Kidney (tissue), 14 donors: ENCODE results near the gene RGS6. TPM values are rescaled to one million over a fixed set of nuclear protein-coding genes. Genes with fewer than 3 reads are reported as not detected.

Experiments used
- DNase-seq, 5 donors: peaks; one replicate each; pipeline ENCODE4 v3.0.0-alpha.2; 2013 to 2020
- FAIRE-seq: peaks from 2 replicates; lab custom pipeline; 2012; peaks lifted over from hg19 to GRCh38; lab: Jason Lieb, UNC
- H3K27ac ChIP-seq, 2 donors: one replicate each; pipeline ENCODE4 v1.7.0; 2013; ENCODE audit warnings: low read depth in 2 of 2, low read length in 2 of 2, inconsistent platforms in 1 of 2
- H3K27me3 ChIP-seq: one replicate; pipeline ENCODE4 v1.7.1; 2013; ENCODE audit warnings: low read length, inconsistent platforms; ENCODE audit not compliant: control insufficient read depth, insufficient read depth
- H3K36me3 ChIP-seq, 3 donors: one replicate each; pipeline versions ENCODE4 v1.7.0 to v1.7.1; 2013; ENCODE audit warnings: low read length in 3 of 3, control low read depth in 1 of 3, inconsistent platforms in 1 of 3; ENCODE audit not compliant: insufficient read depth in 3 of 3, control insufficient read depth in 2 of 3
- H3K4me1 ChIP-seq, 3 donors: one replicate each; pipeline versions ENCODE4 v1.7.0 to v1.7.1; 2013; ENCODE audit warnings: low read length in 3 of 3, inconsistent platforms in 1 of 3, low read depth in 1 of 3; ENCODE audit not compliant: control insufficient read depth in 2 of 3, insufficient read depth in 2 of 3
- H3K4me3 ChIP-seq, 3 donors: one replicate each; pipeline versions ENCODE4 v1.7.0 to v1.8.1; 2013; ENCODE audit warnings: low read length in 3 of 3, control low read depth in 1 of 3, inconsistent platforms in 1 of 3
- H3K9ac ChIP-seq, 3 donors: one replicate each; pipeline versions ENCODE4 v1.7.0 to v1.7.1; 2013; ENCODE audit warnings: low read length in 3 of 3, control low read depth in 1 of 3, inconsistent platforms in 1 of 3
- H3K9me3 ChIP-seq, 3 donors: one replicate each; pipeline versions ENCODE4 v1.7.0 to v1.7.1; 2013; ENCODE audit warnings: low read length in 3 of 3, control low read depth in 1 of 3, inconsistent platforms in 1 of 3; ENCODE audit not compliant: control insufficient read depth in 2 of 3, insufficient read depth in 1 of 3
- intact Hi-C: fragments of 100-400 bp; cut with DNase I; formaldehyde crosslinking; loops from one replicate; pipeline ENCODE4 v1.11.1; 2022
- polyA plus RNA-seq: library from polyadenylated mRNA; stranded (reverse); fragments of 350-450 nt; fragmentation: Illumina TruSeq; extraction: RNeasy Lipid Tissue Mini Kit (QIAGEN cat#74804); gene quantifications from one replicate; pipeline ENCODE4 v1.2.3, GENCODE V29; 2014; ENCODE audit warnings: low read depth, low replicate concordance; ENCODE audit not compliant: insufficient read depth
- total RNA-seq: library from RNA; stranded (reverse); fragmentation: NEBNext Ultra II Directional; extraction: Animal tissue kit (Norgen Biotek cat#: 25700); gene quantifications from one replicate; pipeline ENCODE4 v1.2.1, GENCODE V29; 2021
- TF ChIP-seq, protein P1 (sequence below): IDR thresholded peaks from 3 replicates; pipeline ENCODE4 v1.5.1; 2012; ENCODE audit warnings: mild to moderate bottlenecking, moderate library complexity, borderline replicate concordance; ENCODE audit not compliant: insufficient read depth; ENCODE audit errors: extremely low read depth
- donor health status: control.
- donor health status: control.
- donor health status: control.
- donor health status: control.
- donor health status: control.
- donor health status: DM: yes; HTN: yes; CAD: no.
- donor health status: Normal renal cell carcinoma (clear cell type).

RGS6 gene
- total and polyA plus RNA-seq, 2 donors from 2014 or later: 1.1 to 1.4 TPM

DNA sequence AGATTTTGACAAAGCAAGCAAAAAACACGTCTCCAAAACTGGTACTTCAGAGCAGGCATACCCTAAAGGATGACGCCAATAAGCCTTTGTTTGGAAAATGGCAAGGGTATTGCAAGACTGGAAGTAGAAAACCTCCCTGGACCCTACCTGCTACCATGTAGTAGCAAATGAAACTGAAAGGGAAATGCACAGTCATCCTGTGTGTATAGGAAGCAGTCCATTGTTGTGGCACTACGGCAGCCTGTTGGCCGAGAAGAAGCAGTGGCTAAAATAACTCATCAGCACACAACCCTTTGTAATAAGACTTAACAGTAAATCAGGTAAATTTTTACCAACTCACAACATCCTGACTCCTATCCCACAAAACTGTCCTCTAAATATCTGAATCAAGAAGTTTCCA is 386.4 kb downstream of the RGS6 start:
- TF ChIP-seq, protein P1, sequence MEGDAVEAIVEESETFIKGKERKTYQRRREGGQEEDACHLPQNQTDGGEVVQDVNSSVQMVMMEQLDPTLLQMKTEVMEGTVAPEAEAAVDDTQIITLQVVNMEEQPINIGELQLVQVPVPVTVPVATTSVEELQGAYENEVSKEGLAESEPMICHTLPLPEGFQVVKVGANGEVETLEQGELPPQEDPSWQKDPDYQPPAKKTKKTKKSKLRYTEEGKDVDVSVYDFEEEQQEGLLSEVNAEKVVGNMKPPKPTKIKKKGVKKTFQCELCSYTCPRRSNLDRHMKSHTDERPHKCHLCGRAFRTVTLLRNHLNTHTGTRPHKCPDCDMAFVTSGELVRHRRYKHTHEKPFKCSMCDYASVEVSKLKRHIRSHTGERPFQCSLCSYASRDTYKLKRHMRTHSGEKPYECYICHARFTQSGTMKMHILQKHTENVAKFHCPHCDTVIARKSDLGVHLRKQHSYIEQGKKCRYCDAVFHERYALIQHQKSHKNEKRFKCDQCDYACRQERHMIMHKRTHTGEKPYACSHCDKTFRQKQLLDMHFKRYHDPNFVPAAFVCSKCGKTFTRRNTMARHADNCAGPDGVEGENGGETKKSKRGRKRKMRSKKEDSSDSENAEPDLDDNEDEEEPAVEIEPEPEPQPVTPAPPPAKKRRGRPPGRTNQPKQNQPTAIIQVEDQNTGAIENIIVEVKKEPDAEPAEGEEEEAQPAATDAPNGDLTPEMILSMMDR: no peak
- Histone ChIP-seq H3K9me3 (no peaks in the 10 kb centered on the region), H3K27me3 (no peaks in the 10 kb centered on the region), H3K4me1 (no peaks in the 10 kb centered on the region), H3K9ac (no peak overlapping the region), H3K27ac (no peak overlapping the region), H3K36me3 (no peaks in the 10 kb centered on the region), H3K4me3 (no peak overlapping the region)
- DNase-seq (no peak), FAIRE-seq (no peak)
- intact Hi-C loops: no loop called here

DNA sequence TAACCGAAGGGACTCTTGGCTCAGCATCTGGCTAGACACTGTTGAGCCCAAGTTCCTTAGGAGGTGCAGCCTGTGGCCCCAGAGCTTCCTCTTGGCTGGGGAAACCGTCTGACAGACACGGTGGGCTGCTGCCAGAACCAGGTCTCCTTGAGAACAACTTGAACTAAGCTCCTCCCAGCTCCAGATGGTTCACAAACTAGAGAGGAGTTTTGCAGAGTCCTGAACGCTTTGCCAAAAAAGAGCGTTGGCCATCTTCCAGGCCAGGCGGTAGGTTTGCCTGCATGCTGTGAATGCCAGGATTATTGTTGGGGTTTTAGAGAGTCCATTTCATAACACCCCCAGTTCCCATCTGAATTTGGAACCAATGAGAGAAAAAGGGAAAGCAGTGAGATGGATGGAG is 399.8 kb downstream of the RGS6 start:
- Histone ChIP-seq H3K27me3 (no peaks in the 10 kb centered on the region), H3K27ac (no peak overlapping the region), H3K4me3 (no peak overlapping the region), H3K36me3 (no peaks in the 10 kb centered on the region), H3K9ac (no peak overlapping the region), H3K9me3 (no peaks in the 10 kb centered on the region), H3K4me1 (no peaks in the 10 kb centered on the region)
- intact Hi-C loops: no loop called here
- FAIRE-seq (no peak), DNase-seq (no peak)
- TF ChIP-seq, protein P1: no peak

DNA sequence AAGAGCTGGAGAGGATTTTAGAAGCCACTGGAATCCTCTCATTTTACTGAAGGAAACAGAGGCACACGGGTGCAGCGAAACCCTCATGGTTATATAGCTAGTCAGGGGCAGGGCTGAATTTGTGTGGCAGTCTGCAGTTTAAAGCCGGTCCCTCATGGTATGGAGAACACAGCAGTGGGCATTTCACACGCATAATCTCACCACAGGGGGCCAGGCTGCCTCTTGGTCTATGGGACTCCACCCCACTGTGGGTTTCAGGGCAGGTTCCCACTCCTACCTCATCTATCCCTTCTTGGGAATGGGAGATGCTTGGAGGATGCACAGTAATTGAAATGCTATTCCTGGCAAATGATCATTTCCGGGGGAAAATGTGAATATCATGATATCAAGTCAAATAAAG is 400.6 kb downstream of the RGS6 start:
- H3K36me3 ChIP-seq: no peaks in the 10 kb centered on the region
- intact Hi-C loops: no loop called here
- DNase-seq (no peak), FAIRE-seq (no peak)
- H3K9ac ChIP-seq: no peak overlapping the region
- no peaks in the 10 kb centered on the region for H3K27me3 ChIP-seq
- no peaks in the 10 kb centered on the region for H3K9me3 ChIP-seq
- no peak overlapping the region for H3K27ac ChIP-seq
- TF ChIP-seq, protein P1: no peak
- no peaks in the 10 kb centered on the region for H3K4me1 ChIP-seq
- no peak overlapping the region for H3K4me3 ChIP-seq

DNA sequence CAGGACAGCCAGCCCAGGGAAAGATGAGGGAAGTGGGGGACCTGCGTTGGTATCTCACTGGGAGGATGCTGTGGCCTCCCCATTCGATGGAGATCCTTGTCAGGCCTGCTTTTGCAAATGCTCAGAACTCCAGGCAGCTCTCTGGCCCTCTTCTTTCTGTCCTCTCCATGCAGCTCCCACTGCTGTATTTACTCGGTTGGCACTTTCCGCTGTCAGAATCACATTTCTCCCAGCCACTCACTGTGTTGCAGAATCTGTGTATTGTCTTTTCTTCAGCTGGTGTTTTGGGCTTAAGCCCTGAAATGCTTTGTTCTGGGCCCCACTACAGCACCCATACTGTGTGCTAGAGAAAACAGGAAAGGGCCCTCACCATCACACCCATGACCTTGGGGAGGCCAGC is 401.1 kb downstream of the RGS6 start:
- intact Hi-C loops: no loop called here
- Histone ChIP-seq H3K27me3 (no peaks in the 10 kb centered on the region), H3K27ac (no peak overlapping the region), H3K9me3 (no peaks in the 10 kb centered on the region), H3K36me3 (no peaks in the 10 kb centered on the region), H3K9ac (no peak overlapping the region), H3K4me3 (no peak overlapping the region), H3K4me1 (no peaks in the 10 kb centered on the region)
- FAIRE-seq (no peak), DNase-seq (no peak)
- TF ChIP-seq, protein P1: no peak
